Right atrium auricular region (tissue), 2 donors: ENCODE results near the gene NPFFR1. TPM values are rescaled to one million over a fixed set of nuclear protein-coding genes. Genes with fewer than 3 reads are reported as not detected.
A peak's percentile ranks its signal among the peaks of the same experiment; 100 is the strongest.

Experiments used
- DNase-seq: peaks from one replicate; pipeline ENCODE4 v3.0.0-alpha.2; 2019; ENCODE audit warnings: low spot score
- H3K27ac ChIP-seq, 2 donors: fragments of 200-600 bp; sonication (generic); 1 replicate in 1 of 2; 2 replicates in 1 of 2; pipeline ENCODE4 v1.5.1; 2016 to 2019
- H3K27me3 ChIP-seq, 2 donors: fragments of 200-600 bp; sonication (generic); one replicate each; pipeline versions ENCODE4 v1.5.1 to v1.6.0; 2017 to 2019
- H3K36me3 ChIP-seq: fragments of 200-600 bp; sonication (generic); one replicate; pipeline ENCODE4 v1.5.1; 2016
- H3K4me1 ChIP-seq, 2 donors: fragments of 200-600 bp; sonication (generic); one replicate each; pipeline versions ENCODE4 v1.5.1 to v1.6.0; 2017 to 2019
- H3K4me3 ChIP-seq, 2 donors: fragments of 200-600 bp; sonication (generic); 1 replicate in 1 of 2; 2 replicates in 1 of 2; pipeline ENCODE4 v1.5.1; 2017 to 2019; ENCODE audit warnings: mild to moderate bottlenecking in 1 of 2, moderate library complexity in 1 of 2
- H3K9me3 ChIP-seq, 2 donors: fragments of 200-600 bp; sonication (generic); one replicate each; pipeline ENCODE4 v1.5.1; 2019
- total RNA-seq, 2 donors: library from RNA; depleted of rRNA; stranded (reverse); fragments of >200 nt; gene quantifications; one replicate each; pipeline ENCODE4 v1.1.0, GENCODE V29; 2016
- TF ChIP-seq, protein P1 (sequence below), 2 donors: fragments of 200-600 bp; sonication (generic); IDR thresholded peaks; one replicate each; pipeline ENCODE4 v1.5.1; 2019; ENCODE audit warnings: antibody characterized with exemption in 2 of 2

The NPFFR1 gene
- total RNA-seq, 2 donors from 2014 or later, result 0.47 TPM; not detected in 1

GRCh38 chr10:70328967-70329366, 45.2 kb upstream of the NPFFR1 start:
- no peak overlapping the region for H3K4me3 ChIP-seq
- H3K9me3 ChIP-seq, result no peaks in the 10 kb centered on the region
- no peaks in the 10 kb centered on the region for H3K36me3 ChIP-seq
- H3K4me1 ChIP-seq, result peaks cover 0 to 46% of the 10 kb centered on the region in 2 donors
- TF ChIP-seq, protein P1, sequence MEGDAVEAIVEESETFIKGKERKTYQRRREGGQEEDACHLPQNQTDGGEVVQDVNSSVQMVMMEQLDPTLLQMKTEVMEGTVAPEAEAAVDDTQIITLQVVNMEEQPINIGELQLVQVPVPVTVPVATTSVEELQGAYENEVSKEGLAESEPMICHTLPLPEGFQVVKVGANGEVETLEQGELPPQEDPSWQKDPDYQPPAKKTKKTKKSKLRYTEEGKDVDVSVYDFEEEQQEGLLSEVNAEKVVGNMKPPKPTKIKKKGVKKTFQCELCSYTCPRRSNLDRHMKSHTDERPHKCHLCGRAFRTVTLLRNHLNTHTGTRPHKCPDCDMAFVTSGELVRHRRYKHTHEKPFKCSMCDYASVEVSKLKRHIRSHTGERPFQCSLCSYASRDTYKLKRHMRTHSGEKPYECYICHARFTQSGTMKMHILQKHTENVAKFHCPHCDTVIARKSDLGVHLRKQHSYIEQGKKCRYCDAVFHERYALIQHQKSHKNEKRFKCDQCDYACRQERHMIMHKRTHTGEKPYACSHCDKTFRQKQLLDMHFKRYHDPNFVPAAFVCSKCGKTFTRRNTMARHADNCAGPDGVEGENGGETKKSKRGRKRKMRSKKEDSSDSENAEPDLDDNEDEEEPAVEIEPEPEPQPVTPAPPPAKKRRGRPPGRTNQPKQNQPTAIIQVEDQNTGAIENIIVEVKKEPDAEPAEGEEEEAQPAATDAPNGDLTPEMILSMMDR (IDR thresholded peaks at IDR 0.05), result no peak
- H3K27me3 ChIP-seq, result no peaks in the 10 kb centered on the region
- H3K27ac ChIP-seq, result peak overlapping the region; percentile 19 to 25
- DNase-seq, result no peak

DNA sequence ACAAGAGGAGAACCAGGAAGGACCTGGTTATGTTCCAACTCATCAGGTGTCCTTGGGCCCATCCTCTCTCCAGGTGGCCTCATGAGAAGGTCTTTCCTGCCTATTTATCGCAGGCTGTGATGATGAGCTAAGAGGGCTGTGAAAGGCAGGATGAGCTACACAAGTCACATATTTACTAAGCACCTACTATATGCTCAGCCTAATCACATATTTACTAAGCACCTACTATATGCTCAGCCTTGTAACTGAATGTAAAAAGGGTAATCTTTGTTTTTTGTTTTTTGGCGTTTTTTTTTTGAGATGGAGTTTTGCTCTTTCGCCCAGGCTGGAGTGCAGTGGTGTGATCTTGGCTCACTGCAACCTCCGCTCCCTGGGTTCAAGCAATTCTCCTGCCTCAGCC, 44.2 kb upstream of the NPFFR1 start:
- H3K4me3 ChIP-seq, result no peak overlapping the region
- TF ChIP-seq, protein P1 (IDR thresholded peaks at IDR 0.05), result no peak

DNA sequence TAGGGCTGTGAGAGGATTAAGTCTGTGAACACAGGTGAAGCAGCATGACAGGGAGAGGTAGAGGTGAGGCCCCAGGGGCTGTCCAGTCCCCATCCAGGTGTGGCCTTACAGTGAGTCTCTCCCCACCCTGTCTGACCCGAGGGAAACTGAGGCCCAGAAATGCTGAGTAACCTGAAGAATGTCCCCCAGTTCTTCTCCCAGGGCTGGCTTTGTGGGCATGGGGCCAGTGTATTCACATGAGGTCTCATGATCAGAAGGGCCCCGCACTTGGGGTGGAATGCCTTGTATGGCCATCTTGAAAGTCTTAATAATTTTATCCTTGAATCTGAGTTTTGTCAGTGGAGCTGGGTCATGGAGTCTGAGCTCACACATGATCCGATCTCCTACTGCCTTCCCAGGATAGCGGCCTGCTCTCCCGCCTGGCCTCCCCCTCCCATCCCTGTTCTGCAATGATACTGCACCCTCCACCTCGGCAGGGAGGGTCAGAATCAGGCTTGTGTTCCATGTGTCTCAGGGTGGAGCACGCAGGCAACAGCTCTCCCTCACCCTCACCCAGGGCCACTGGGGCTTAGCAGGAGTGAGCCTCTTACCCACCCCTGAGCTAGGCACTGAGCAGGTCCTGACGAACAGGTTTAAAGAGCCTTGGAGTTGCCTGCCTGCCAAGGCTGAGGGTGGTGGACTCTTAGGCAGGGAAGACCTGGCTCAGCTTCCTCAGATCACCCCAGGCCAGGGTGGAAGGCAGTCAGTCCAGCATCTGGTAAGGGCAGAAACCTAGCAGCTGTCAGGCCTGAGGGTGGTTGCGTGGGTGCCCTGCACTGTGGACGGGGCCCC, 41.4 kb upstream of the NPFFR1 start:
- Histone ChIP-seq H3K27me3 (no peaks in the 10 kb centered on the region), H3K36me3 (no peaks in the 10 kb centered on the region), H3K4me1 (peaks cover 0 to 50% of the 10 kb centered on the region in 2 donors), H3K4me3 (no peak overlapping the region), H3K27ac (peak overlapping the region; percentile 74 to 82), H3K9me3 (no peaks in the 10 kb centered on the region)
- TF ChIP-seq, protein P1 (IDR thresholded peaks at IDR 0.05), result no peak
- DNase-seq, result no peak

More for the DNA sequence above, 44.2 kb upstream of the NPFFR1 start:
- H3K27me3 ChIP-seq, result no peaks in the 10 kb centered on the region
- DNase-seq, result no peak
- H3K27ac ChIP-seq, result no peak overlapping the region
- peaks cover 0 to 54% of the 10 kb centered on the region in 2 donors for H3K4me1 ChIP-seq
- H3K9me3 ChIP-seq, result no peaks in the 10 kb centered on the region
- no peaks in the 10 kb centered on the region for H3K36me3 ChIP-seq

DNA sequence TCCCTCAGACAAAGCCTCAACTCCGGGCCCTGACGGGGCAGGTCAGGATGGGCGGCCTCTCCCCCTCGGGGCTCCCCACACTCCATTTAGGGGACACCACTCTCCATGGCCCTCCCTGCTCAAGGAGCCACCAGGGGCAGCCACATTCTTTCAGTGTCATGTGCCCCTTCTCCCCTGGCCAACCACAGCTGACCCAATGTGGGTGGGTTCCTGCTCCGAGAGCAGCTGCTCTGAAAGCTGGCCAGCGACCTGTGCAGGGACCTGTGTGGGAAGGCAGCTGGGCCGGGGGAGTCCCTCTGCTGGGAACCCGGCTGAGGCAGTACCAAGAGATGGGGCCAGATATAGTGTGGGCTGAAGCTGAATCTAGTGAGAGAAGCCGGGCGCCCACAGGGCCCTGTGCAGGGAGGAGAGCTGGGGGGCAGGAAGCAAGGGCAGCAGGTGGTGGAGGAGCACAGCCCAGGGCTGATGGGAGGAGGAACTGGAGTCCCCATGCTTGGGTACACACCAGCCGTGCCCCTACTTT, 40.6 kb upstream of the NPFFR1 start:
- Histone ChIP-seq H3K9me3 (no peaks in the 10 kb centered on the region), H3K4me3 (no peak overlapping the region), H3K27me3 (no peaks in the 10 kb centered on the region), H3K36me3 (no peaks in the 10 kb centered on the region), H3K27ac (peak overlapping the region; percentile 74 to 82), H3K4me1 (peaks cover 0 to 50% of the 10 kb centered on the region in 2 donors)
- no peak for DNase-seq
- TF ChIP-seq, protein P1 (IDR thresholded peaks at IDR 0.05), result no peak

DNA sequence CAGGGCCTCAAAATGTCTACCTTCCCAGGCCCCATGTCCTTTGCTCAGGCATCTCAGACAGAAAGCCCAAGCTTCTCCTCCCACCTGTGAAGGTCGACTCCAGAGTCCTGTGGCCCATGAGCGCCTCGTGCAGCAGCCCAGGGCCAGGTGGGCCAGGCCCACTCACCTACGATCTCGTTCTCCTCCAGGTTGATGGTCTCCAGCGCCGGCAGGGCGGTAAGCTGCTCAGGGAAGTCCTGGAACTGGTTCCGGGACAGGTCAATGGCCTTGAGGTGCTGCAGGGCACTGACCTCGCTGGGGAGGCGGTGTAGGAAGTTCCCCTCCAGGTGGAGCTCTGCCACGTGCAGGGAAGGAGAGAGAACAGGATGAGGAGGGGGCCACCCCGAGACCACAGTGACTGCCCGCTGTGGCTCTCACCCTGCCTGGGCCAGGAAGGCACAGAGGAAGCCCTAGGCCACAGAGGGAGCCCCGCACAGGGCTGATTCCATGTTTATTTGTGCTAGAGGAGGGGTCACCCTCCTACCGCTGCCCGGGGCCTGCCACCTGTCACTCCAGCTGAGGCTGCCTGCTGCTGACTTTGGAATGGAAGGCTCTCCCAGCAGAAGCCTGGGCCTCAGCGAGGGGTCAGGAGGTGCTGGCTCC, 40.0 kb upstream of the NPFFR1 start:
- H3K27me3 ChIP-seq, result no peaks in the 10 kb centered on the region
- H3K4me3 ChIP-seq, result no peak overlapping the region
- peaks cover 0 to 45% of the 10 kb centered on the region in 2 donors for H3K4me1 ChIP-seq
- no peaks in the 10 kb centered on the region for H3K9me3 ChIP-seq
- H3K36me3 ChIP-seq, result no peaks in the 10 kb centered on the region
- DNase-seq, result no peak
- TF ChIP-seq, protein P1 (IDR thresholded peaks at IDR 0.05), result no peak
- peak overlapping the region; percentile 74 to 82 for H3K27ac ChIP-seq
